H9 (cell line): ENCODE results near the gene TEX26. TPM values are rescaled to one million over a fixed set of nuclear protein-coding genes. Genes with fewer than 3 reads are reported as not detected.

ENCODE experiments used
- DNase-seq: peaks from one replicate; pipeline ENCODE4 v3.0.0-alpha.2; 2017
- H2AFZ ChIP-seq: one replicate; pipeline ENCODE4 v1.6.1; 2013; ENCODE audit warnings: mild to moderate bottlenecking, low read length, control low read depth, moderate library complexity
- H2AK5ac ChIP-seq: 2 replicates; pipeline ENCODE4 v1.6.1; 2013; ENCODE audit warnings: low read length, control low read depth, mixed read lengths; ENCODE audit not compliant: insufficient read length
- H2BK120ac ChIP-seq: one replicate; pipeline ENCODE4 v1.6.1; 2013; ENCODE audit warnings: low read depth, mild to moderate bottlenecking, low read length, control low read depth, inconsistent platforms; ENCODE audit not compliant: poor library complexity, severe bottlenecking
- H2BK12ac ChIP-seq: 2 replicates; pipeline ENCODE4 v1.6.1; 2013; ENCODE audit warnings: low read length, control low read depth, mixed read lengths, low read depth; ENCODE audit not compliant: insufficient read length
- H2BK15ac ChIP-seq: 2 replicates; pipeline ENCODE4 v1.6.1; 2013; ENCODE audit warnings: low read depth, low read length, control low read depth
- H2BK20ac ChIP-seq: one replicate; pipeline ENCODE4 v1.6.1; 2013; ENCODE audit warnings: low read depth, mild to moderate bottlenecking, low read length, control low read depth, inconsistent platforms; ENCODE audit not compliant: poor library complexity, severe bottlenecking
- H2BK5ac ChIP-seq: 2 replicates; pipeline ENCODE4 v1.6.1; 2013; ENCODE audit warnings: low read length, control low read depth, mixed read lengths; ENCODE audit not compliant: insufficient read length
- H3K14ac ChIP-seq: 2 replicates; pipeline ENCODE4 v1.6.1; 2013; ENCODE audit warnings: low read length, control low read depth; ENCODE audit not compliant: insufficient read depth
- H3K18ac ChIP-seq: 2 replicates; pipeline ENCODE4 v1.6.1; 2013; ENCODE audit warnings: low read depth, mild to moderate bottlenecking, mixed read lengths, low read length, control low read depth; ENCODE audit not compliant: insufficient read length
- H3K23ac ChIP-seq: 2 replicates; pipeline ENCODE4 v1.6.1; 2013; ENCODE audit warnings: low read length, control low read depth, mixed read lengths, low read depth; ENCODE audit not compliant: insufficient read length
- H3K23me2 ChIP-seq: 2 replicates; pipeline ENCODE4 v1.6.1; 2013; ENCODE audit warnings: low read depth, mild to moderate bottlenecking, mixed read lengths, low read length, control low read depth; ENCODE audit not compliant: insufficient read length, poor library complexity, severe bottlenecking
- H3K27ac ChIP-seq: 2 replicates; pipeline ENCODE4 v1.5.1; 2013; ENCODE audit warnings: low read length, control low read depth, mixed read lengths, low read depth; ENCODE audit not compliant: insufficient read length
- H3K27me3 ChIP-seq: 2 replicates; pipeline ENCODE4 v1.6.1; 2013; ENCODE audit warnings: low read length, control low read depth, inconsistent platforms; ENCODE audit not compliant: insufficient read depth
- H3K4ac ChIP-seq: 2 replicates; pipeline ENCODE4 v1.6.1; 2013; ENCODE audit warnings: low read depth, mild to moderate bottlenecking, control low read depth, inconsistent platforms, low read length, moderate library complexity
- H3K4me1 ChIP-seq: 2 replicates; pipeline ENCODE4 v1.6.1; 2013; ENCODE audit warnings: low read length, control low read depth, inconsistent platforms; ENCODE audit not compliant: insufficient read depth
- H3K4me2 ChIP-seq: 2 replicates; pipeline ENCODE4 v1.6.1; 2013; ENCODE audit warnings: low read length, control low read depth, mixed read lengths; ENCODE audit not compliant: insufficient read length, insufficient read depth
- H3K56ac ChIP-seq: 2 replicates; pipeline ENCODE4 v1.6.1; 2013; ENCODE audit warnings: low read depth, mild to moderate bottlenecking, mixed read lengths, low read length, control low read depth; ENCODE audit not compliant: insufficient read length
- H3K79me1 ChIP-seq: 2 replicates; pipeline ENCODE4 v1.6.1; 2013; ENCODE audit warnings: low read depth, mild to moderate bottlenecking, moderate library complexity, low read length, control low read depth, inconsistent platforms; ENCODE audit not compliant: insufficient read depth, poor library complexity, severe bottlenecking
- H3K79me2 ChIP-seq: 2 replicates; pipeline ENCODE4 v1.6.1; 2013; ENCODE audit warnings: low read length, control low read depth, inconsistent platforms; ENCODE audit not compliant: insufficient read depth
- H3K9ac ChIP-seq: 2 replicates; pipeline ENCODE4 v1.6.1; 2013; ENCODE audit warnings: low read length, control low read depth, mixed read lengths; ENCODE audit not compliant: insufficient read length; ENCODE audit errors: extremely low read depth
- H3K9me3 ChIP-seq: one replicate; pipeline ENCODE4 v1.6.1; 2013; ENCODE audit warnings: low read depth, low read length, inconsistent platforms; ENCODE audit not compliant: control insufficient read depth
- H3T11ph ChIP-seq: one replicate; pipeline ENCODE4 v1.6.1; 2013; ENCODE audit warnings: mild to moderate bottlenecking, low read length, control low read depth, inconsistent platforms
- H4K20me1 ChIP-seq: one replicate; pipeline ENCODE4 v1.6.1; 2013; ENCODE audit not compliant: control insufficient read depth, insufficient read length, insufficient read depth
- H4K5ac ChIP-seq: 2 replicates; pipeline ENCODE4 v1.6.1; 2013; ENCODE audit warnings: low read depth, mild to moderate bottlenecking, mixed read lengths, low read length, control low read depth; ENCODE audit not compliant: insufficient read length
- H4K8ac ChIP-seq: replicated peaks from 2 replicates; pipeline ENCODE4 v1.6.1; 2013; ENCODE audit warnings: low read length, control low read depth, mixed read lengths, low read depth; ENCODE audit not compliant: insufficient read length
- H4K91ac ChIP-seq: 2 replicates; pipeline ENCODE4 v1.6.1; 2013; ENCODE audit warnings: low read depth, mild to moderate bottlenecking, moderate library complexity, mixed read lengths, low read length, control low read depth; ENCODE audit not compliant: insufficient read length
- H3K27ac Mint-ChIP-seq, 3 experiments: 2 replicates in 2 of 3; 3 replicates in 1 of 3; pipeline ENCODE4 v1.8.0; 2020 to 2021; ENCODE audit warnings: mixed read lengths in 3 of 3, mild to moderate bottlenecking in 1 of 3, moderate library complexity in 1 of 3
- H3K27me3 Mint-ChIP-seq: 2 replicates; pipeline ENCODE4 v1.8.0; 2021; ENCODE audit warnings: low read depth, mild to moderate bottlenecking, moderate library complexity, mixed read lengths
- H3K36me3 Mint-ChIP-seq, 3 experiments: 2 replicates in 2 of 3; 3 replicates in 1 of 3; pipeline ENCODE4 v1.8.0; 2020 to 2021; ENCODE audit warnings: low read depth in 3 of 3, mixed read lengths in 3 of 3; ENCODE audit not compliant: insufficient read depth in 1 of 3
- H3K4me1 Mint-ChIP-seq, 2 experiments: 2 replicates each; pipeline ENCODE4 v1.8.0; 2020; ENCODE audit warnings: mixed read lengths in 2 of 2
- H3K4me3 Mint-ChIP-seq, 2 experiments: 2 replicates in 1 of 2; 3 replicates in 1 of 2; pipeline ENCODE4 v1.8.0; 2020 to 2021; ENCODE audit warnings: mild to moderate bottlenecking in 2 of 2, mixed read lengths in 2 of 2, moderate library complexity in 1 of 2
- H3K9me3 Mint-ChIP-seq, 2 experiments: 2 replicates in 1 of 2; 3 replicates in 1 of 2; pipeline ENCODE4 v1.8.0; 2020; ENCODE audit warnings: mild to moderate bottlenecking in 2 of 2, mixed read lengths in 2 of 2, moderate library complexity in 1 of 2
- CTCF ChIP-seq: fragments of 200-600 bp; sonication (generic); conservative IDR thresholded peaks from 3 replicates; pipeline ENCODE4 v1.8.0; 2021; ENCODE audit warnings: antibody characterized with exemption, mild to moderate bottlenecking
- WGBS: extraction: QIAGEN DNeasy Blood & Tissue Kit; methylation state at CpG from one replicate; pipeline ENCODE4 v1.1.7; 2013; ENCODE audit warnings: missing lambda C conversion rate, low lambda C conversion rate, mixed read lengths; ENCODE audit not compliant: insufficient read length; ENCODE audit errors: extremely low coverage; 5-methylcytosine and 5-hydroxymethylcytosine counted together
- total RNA-seq: library from RNA; stranded (reverse); gene quantifications from 2 replicates; pipeline ENCODE4 v1.2.1, GENCODE V29; 2021

TEX26 gene
- total RNA-seq, 1 experiment from 2014 or later = not detected

- no peak overlapping the region for H3K9ac ChIP-seq
- H2BK5ac ChIP-seq = no peak overlapping the region
- H2BK12ac ChIP-seq = no peak overlapping the region
- H3K4me3 Mint-ChIP-seq = no peak overlapping the region
- H3K4ac ChIP-seq = no peak overlapping the region
- no peak overlapping the region for H2BK20ac ChIP-seq
- H3K9me3 Mint-ChIP-seq = peaks cover 6 to 9% of the 10 kb centered on the region in 2 experiments; a peak in 4 of 5 replicates
- no peak overlapping the region for H3K27ac ChIP-seq
- H2BK120ac ChIP-seq = no peak overlapping the region
- no peak overlapping the region for H3K56ac ChIP-seq
- no peaks in the 10 kb centered on the region for H3K4me1 Mint-ChIP-seq
- H3K18ac ChIP-seq = no peak overlapping the region
- H3K23ac ChIP-seq = no peak overlapping the region
- H2AK5ac ChIP-seq = no peak overlapping the region
- no peak overlapping the region for H4K5ac ChIP-seq
- no peaks in the 10 kb centered on the region for H3K27me3 Mint-ChIP-seq
- whole genome bisulfite sequencing = no CpG with 5 or more reads among the region's 1 CpG
- H2BK15ac ChIP-seq = no peak overlapping the region
- DNase-seq = no peak
- H4K91ac ChIP-seq = no peak overlapping the region
- no peaks in the 10 kb centered on the region for H3K23me2 ChIP-seq
- H3K79me1 ChIP-seq = no peaks in the 10 kb centered on the region
- H3K4me1 ChIP-seq = no peaks in the 10 kb centered on the region
- H3K36me3 Mint-ChIP-seq = no peaks in the 10 kb centered on the region; a peak in 1 of 7 replicates
- H2AFZ ChIP-seq = no peak overlapping the region
- H3K79me2 ChIP-seq = no peaks in the 10 kb centered on the region
- no peaks in the 10 kb centered on the region for H4K20me1 ChIP-seq
- H3K4me2 ChIP-seq = no peak overlapping the region
- no peaks in the 10 kb centered on the region for H3K27me3 ChIP-seq
- no peak overlapping the region for H3K27ac Mint-ChIP-seq
- no peaks in the 10 kb centered on the region for H3K9me3 ChIP-seq
- H3T11ph ChIP-seq = no peak overlapping the region
- no peak overlapping the region for H4K8ac ChIP-seq
- TF ChIP-seq CTCF = no peak
- no peak overlapping the region for H3K14ac ChIP-seq
These were observed 40.5 kb downstream of the TEX26 start for GRCh38 chr13:30972888-30973377.
